GM18951 (cell line): ENCODE data around the gene PAK1.

Experiments used
- POLR2A ChIP-seq: IDR thresholded peaks from 4 replicates; pipeline ENCODE4 v1.6.1; 2011; ENCODE audit warnings: mild to moderate bottlenecking; ENCODE audit not compliant: insufficient read length, insufficient read depth; ENCODE audit errors: extremely low read depth
- in situ Hi-C: fragments of 300-500 bp; cut with MboI; formaldehyde crosslinking; loops from one replicate; pipeline ENCODE4 v1.12.0; 2022; ENCODE audit warnings: low sequenced_read_pairs, mixed read lengths, inconsistent platforms; ENCODE audit not compliant: unreplicated experiment

PAK1 gene

DNA sequence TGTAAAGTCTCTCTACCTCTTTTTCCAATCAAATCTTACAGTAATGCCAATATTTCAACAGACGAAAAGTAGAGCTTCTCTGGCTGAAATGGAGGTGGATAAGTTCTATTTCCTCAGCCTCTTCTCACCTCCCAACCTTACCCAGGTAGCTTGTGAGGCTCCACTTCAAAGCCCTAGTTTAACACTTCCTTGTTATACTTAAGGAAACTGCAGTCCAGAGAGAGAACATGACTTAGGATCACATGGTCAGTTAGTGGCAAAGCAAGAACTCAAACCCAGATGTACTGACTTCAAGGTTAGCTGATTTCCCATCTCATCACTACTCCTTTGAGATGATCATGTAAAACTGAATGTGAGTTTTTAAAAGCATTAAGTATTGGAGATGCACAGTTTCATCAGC, 32.5 kb downstream of the PAK1 start:
- no peak for TF ChIP-seq POLR2A
- in situ Hi-C loops, result no loop called here

DNA sequence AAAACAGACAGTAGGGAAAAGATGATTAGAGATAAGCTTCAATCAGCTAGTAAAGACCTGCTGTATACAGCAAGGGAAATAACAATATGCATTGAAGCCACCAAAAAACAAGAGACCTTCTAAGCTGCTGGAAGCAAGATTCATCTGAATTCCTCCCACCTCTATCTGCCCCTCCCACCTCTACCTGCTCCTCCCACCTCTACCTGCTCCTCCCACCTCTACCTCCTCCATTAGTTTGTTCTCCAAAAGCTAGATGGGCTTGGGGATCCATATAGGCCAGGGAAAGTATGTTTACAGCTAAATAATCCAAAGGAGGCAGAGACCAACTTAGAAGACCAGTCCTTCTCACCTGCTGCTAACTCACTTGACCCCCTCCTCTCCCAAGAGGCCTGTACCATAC, 33.2 kb downstream of the PAK1 start:
- TF ChIP-seq POLR2A, result no peak
- in situ Hi-C loops, result no loop called here

DNA sequence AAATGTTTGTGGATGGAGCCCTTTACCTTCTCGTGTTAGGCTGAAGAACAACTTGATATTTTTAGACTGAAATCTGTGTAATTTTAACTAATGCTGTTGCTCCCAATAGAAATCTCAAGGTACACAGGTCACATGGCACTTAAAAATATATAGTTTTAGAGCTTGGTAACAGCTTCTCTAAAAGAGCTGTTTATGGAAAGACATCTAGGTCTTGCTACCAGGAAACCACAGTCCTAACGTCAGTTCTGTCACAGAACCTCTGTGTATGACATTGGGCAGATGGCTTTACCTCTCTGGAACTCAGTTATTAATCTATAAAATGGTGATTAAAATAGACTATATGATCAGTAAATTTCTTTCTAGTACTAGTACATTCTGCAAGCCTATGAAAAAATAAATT, 35.4 kb downstream of the PAK1 start:
- no peak for TF ChIP-seq POLR2A
- in situ Hi-C loops, result no loop called here

DNA sequence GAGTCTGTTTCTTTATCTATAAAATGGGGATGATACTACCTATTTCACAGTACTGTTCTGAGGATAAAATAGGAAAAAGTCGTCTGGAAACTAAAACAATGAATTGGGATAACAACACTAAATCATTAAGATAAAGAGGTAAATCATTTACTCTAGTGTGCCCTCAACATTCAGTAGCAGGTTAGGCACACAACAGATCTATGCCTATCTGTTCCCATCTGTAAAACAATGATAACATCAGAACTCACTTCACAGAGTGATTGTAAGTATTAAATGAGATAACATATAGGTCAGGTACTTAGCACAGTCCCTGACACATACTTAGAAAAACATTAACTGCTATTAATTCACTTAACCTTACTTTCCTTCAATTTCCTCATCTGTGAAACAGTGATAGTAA, 36.9 kb downstream of the PAK1 start:
- in situ Hi-C loops, result no loop called here
- TF ChIP-seq POLR2A, result no peak

DNA sequence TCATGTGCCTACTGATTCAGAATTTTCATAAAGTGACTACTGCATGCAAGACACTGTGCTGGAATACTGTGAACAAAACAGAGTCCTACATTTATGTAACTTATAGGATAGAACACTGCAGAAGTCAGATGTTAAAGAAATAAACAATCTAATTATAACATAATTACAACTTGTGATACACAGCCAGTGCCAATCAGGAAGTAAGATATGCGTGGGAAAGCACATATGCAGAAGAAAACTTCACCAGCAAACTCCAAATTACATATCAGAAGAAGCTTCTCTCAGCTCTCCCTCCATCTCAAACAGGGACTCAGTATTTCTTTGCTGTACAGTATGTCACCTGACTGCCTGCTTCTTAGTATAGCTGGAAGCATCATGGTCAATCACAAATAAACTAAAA, 37.4 kb downstream of the PAK1 start:
- in situ Hi-C loops, result no loop called here
- no peak for TF ChIP-seq POLR2A

DNA sequence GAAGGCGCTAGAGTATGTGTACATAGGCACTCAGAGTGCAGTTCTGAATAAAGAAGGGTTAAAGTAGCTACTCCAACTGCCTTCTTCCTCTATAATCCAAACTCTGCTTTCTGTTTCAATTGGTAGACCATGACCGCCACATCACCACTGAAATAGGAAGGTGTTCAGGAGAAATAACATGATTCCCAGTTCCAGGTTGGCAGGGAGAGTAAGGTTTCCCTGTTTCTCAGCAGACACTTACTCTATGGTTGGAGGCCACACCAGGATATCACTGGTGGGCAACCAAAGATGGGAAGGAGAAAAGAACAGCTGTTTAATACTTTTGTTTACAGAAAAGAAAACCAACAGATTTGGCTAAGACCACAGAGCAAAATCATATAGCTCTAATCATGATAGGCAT, 37.9 kb downstream of the PAK1 start:
- no peak for TF ChIP-seq POLR2A

DNA sequence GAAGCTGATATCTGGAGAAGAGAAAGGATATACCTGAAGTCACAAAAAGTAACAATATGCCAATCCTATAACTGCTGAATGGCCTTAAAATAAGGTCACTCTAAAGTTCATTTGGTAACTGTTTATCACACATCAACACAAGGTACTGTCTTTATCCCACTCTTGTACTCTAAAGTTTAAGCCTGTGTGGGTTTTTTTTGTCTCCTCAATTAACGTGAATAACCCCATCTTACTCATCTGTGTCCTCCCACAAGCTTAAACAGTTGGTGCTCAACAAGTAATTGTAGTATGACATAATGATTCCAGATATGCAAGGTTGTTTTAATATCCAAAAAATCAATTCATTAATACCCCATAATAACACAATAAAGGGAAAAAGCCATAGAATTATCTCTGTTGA, 42.1 kb downstream of the PAK1 start:
- no peak for TF ChIP-seq POLR2A
- in situ Hi-C loops, result no loop called here

More for the DNA sequence above, 37.9 kb downstream of the PAK1 start:
- in situ Hi-C loops, result no loop called here

DNA sequence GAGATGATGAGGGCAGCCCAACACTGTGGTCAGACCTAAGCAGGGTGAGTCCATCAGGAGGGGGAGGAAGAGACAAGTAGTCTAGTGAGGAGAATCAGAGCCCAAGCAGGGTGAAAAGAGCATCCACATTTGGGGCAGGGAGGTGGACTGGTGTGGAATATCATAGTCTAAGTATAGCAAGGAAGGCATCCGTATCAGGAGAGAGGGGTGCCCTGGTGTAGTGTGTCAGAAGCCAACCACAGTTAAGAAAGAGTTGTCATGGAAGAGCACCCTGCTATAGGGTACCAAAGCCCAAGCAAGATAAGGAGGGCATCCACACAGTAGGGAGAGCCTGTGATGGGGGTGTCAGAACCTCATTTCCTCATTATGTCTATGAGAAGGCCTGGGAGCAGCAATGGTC, 45.3 kb downstream of the PAK1 start:
- in situ Hi-C loops, result no loop called here
- TF ChIP-seq POLR2A, result no peak

DNA sequence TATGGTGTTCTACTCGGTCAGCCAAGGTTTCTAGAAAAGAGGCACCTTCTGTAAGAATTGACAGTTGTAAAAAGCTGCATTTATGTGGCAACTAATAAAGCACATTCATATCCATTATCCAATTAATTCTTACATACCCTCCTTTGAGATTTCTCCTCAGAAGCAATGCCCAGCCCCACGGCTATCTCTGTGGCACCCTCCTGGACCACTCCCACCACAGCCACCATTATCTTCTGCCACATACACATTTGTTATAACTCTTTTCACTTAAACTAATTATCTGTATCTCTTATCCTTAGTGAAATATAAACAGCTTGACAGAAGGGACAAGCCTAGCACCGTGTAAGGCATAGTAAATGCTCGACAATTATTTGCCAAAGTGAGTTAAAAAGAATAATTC, 48.5 kb downstream of the PAK1 start:
- in situ Hi-C loops, result no loop called here
- TF ChIP-seq POLR2A, result no peak

DNA sequence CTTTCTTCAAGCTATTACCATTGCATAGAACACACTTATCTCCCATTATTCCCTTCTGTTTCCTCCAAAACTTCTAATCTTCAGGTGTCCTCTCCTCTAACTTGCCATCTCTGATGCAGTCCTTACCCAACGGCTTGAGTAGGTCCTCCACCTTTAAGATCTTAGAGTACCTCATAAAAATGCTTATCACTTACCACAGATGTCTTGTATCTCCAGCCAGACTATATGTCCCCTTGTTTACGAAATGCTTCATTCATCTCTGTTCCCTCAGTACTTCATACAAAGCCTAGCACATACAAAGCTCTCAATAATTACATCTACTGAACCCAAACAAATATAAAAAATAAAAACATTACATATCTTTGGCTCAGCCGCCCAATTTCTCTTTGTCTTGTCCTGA, 49.2 kb downstream of the PAK1 start:
- in situ Hi-C loops, result no loop called here

DNA sequence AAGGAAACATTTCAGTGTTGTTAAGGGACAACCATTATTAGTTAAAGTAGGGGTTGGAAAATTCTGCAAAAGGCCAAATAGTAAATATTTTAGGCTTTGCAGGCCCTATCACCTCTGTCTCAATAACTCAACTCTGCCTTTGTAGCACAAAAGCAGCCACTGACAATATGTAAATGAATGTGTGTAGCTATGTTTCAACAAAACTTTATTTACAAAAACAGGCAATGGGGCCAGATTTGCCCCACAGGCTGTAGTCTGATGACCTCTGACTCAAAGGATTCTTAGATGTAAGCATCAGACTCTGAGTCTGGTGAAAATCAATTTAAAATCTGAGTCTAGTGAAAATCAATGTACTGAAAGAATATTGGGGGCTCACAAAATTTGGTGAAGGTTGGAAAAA, 50.3 kb downstream of the PAK1 start:
- TF ChIP-seq POLR2A, result no peak
- in situ Hi-C loops, result no loop called here

More for the DNA sequence above, 49.2 kb downstream of the PAK1 start:
- no peak for TF ChIP-seq POLR2A

DNA sequence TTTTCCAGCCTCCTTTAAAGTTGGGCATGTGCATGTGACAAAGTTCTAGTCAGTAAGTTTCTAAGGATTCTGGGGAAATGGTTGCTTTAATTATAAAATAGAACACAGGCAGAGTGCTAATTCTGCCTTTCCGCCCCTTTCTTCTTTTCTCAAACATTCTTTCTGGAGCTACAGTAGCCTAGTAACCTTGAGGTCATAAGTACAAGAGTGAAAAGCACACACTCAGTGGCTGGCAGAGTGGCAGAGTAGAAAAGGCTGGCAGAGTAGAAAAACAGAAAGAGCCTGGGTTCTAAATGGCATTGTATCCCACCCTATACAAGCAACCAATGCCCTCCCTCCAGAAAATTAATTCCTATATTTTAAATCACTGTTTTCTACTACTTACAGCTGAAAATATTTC, 51.2 kb downstream of the PAK1 start:
- TF ChIP-seq POLR2A, result no peak
- in situ Hi-C loops, result no loop called here

DNA sequence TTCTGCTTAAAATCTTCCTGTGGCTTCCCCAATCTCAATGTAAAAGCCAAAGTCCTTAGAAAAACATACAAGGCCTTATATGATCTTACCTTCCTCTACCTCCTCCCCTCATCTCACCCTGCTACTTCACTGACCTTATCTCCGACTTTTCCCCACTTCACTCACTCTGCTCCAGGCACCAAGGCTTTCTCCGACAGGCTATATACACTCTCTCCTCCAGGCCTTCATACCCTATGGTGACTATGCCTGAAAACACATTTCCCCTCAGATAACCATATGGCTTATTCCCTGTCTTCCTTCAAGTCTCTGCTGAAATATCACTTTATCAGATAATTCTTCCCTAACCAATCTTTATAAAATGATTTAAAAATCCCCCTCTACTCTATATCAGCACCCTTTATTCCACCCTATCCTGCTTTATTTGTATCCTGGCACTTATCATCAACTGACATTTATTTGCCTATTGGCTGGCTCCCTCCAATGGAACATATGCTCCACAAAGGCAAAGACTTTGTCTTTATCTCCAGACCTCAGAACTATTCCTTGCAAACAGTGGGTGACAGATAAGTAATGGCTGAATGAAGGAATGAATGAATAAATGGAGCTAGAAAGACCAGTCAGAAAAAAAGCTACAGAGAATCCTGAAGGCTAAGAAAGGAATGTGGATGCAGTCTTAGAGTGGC, 52.7 kb downstream of the PAK1 start:
- in situ Hi-C loops, result no loop called here
- no peak for TF ChIP-seq POLR2A

DNA sequence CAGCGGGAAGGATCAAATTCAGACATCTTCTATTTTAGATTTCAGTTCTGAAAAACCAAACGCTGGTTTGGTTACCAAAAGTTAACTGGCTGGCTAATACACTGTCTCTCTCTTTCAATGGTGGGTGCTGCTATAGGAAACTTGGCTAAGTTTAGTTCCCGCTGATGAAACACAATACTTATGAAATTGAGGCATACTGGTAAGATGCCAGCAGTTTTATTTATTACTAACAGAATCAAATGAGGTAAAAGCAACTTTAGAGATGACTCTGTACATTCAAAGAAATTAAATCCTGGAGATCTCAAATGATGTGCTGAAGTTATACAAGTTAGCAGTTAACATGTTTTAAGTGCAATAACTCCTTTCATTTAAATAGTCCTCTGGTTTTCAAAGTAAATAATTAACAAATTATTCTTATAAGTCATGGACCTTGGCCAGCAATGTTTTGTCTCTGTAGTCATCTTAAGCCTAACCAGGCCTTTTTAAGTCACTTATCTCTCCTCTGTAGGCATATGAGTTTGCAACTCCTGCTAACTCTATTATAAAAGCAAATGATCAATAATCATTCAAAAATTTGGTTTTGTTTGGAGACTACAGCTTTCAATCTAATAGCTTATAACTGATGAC, 54.8 kb downstream of the PAK1 start:
- in situ Hi-C loops, result no loop called here
- no peak for TF ChIP-seq POLR2A
